ENCODE data around the gene UIMC1. TPM values are rescaled to one million over a fixed set of nuclear protein-coding genes. Genes with fewer than 3 reads are reported as not detected.

Gene UIMC1
- total RNA-seq, 1 donor from 2014 or later, result 24.5 TPM

GRCh38 chr5:176855598-176855997, 151.0 kb downstream of the UIMC1 start:
- FAIRE-seq (no peak), DNase-seq (ENCODE audit: low read depth) (no peak)
- Histone ChIP-seq H3K36me3 (ENCODE audit: control insufficient read depth, insufficient read depth, low read length) (no peaks in the 10 kb centered on the region), H3K4me3 (ENCODE audit: low read depth, low read length) (no peak overlapping the region), H3K27me3 (ENCODE audit: control insufficient read depth, insufficient read depth, low read length) (peaks cover 2% of the 10 kb centered on the region)
- no peak for TF ChIP-seq CTCF (IDR thresholded peaks at IDR 0.05; ENCODE audit: insufficient read depth, low read length, severe bottlenecking)

Other genes with a start within 250 kb of the UIMC1 start
- gene UNC5A, start 196.2 kb downstream of the UIMC1 start, total RNA-seq, result not detected in 2 replicates
- gene HK3, start 107.4 kb downstream of the UIMC1 start, total RNA-seq, result under 0.01 TPM in 1 of 2 replicates, not detected in the other
- 7.1 and 9.1 TPM in 2 replicates for gene ZNF346, start 15.9 kb upstream of the UIMC1 start, total RNA-seq
- 0.79 and 1.5 TPM in 2 replicates for gene FGFR4, start 80.1 kb upstream of the UIMC1 start, total RNA-seq
- 32.4 and 42.9 TPM in 2 replicates for gene NSD1, start 127.0 kb upstream of the UIMC1 start, total RNA-seq

Measured in bronchial epithelial cell (primary cell).